ENCODE results near the gene DEUP1.

DNA sequence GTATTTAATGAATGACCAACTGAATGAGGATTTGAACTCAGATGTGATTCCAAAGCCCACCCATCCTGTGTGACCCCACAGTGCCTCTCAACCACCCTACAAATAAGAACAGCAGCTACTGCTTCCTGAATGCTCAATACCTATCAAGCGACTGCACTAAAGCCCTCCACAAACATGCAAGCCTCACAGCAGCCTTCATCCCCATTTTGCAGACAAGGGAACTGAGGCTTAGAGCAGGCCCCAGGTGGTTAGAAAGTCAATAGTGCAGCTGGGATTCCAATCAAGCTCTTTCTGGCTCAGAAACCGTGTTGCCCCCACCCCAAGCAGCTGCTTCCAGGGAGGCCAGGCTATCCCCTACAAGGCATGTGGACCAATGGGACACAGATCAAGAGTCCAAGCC lies 155.4 kb downstream of the DEUP1 start:
- TF ChIP-seq CREB5 (CRISPR knock-in tag; IDR thresholded peaks at IDR 0.05; ENCODE audit: low read depth), result no peak
- no peak for TF ChIP-seq ZNF8 (CRISPR knock-in tag; IDR thresholded peaks at IDR 0.05)
- TF ChIP-seq, protein P1, sequence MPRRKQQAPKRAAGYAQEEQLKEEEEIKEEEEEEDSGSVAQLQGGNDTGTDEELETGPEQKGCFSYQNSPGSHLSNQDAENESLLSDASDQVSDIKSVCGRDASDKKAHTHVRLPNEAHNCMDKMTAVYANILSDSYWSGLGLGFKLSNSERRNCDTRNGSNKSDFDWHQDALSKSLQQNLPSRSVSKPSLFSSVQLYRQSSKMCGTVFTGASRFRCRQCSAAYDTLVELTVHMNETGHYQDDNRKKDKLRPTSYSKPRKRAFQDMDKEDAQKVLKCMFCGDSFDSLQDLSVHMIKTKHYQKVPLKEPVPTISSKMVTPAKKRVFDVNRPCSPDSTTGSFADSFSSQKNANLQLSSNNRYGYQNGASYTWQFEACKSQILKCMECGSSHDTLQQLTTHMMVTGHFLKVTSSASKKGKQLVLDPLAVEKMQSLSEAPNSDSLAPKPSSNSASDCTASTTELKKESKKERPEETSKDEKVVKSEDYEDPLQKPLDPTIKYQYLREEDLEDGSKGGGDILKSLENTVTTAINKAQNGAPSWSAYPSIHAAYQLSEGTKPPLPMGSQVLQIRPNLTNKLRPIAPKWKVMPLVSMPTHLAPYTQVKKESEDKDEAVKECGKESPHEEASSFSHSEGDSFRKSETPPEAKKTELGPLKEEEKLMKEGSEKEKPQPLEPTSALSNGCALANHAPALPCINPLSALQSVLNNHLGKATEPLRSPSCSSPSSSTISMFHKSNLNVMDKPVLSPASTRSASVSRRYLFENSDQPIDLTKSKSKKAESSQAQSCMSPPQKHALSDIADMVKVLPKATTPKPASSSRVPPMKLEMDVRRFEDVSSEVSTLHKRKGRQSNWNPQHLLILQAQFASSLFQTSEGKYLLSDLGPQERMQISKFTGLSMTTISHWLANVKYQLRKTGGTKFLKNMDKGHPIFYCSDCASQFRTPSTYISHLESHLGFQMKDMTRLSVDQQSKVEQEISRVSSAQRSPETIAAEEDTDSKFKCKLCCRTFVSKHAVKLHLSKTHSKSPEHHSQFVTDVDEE (CRISPR knock-in tag; IDR thresholded peaks at IDR 0.05), result no peak
- no peak for TF ChIP-seq ZC3H10 (CRISPR knock-in tag; IDR thresholded peaks at IDR 0.05)
- TF ChIP-seq TOX (CRISPR knock-in tag; IDR thresholded peaks at IDR 0.05; ENCODE audit: borderline replicate concordance), result no peak
- no peak for TF ChIP-seq RARB (CRISPR knock-in tag; IDR thresholded peaks at IDR 0.05)
- no peak for TF ChIP-seq ESRRG (CRISPR knock-in tag; IDR thresholded peaks at IDR 0.05)
- TF ChIP-seq PPARA (CRISPR knock-in tag; IDR thresholded peaks at IDR 0.05; ENCODE audit: borderline replicate concordance), result no peak
